Brain microvascular endothelial cell (primary cell): ENCODE results near the gene AARSD1.

Experiments
- DNase-seq: peaks from one replicate; pipeline ENCODE4 v3.0.0-alpha.2; 2020
- H3K27ac ChIP-seq: fragments of 250-450 bp; sonication (Bioruptor Pico); 2 replicates; pipeline ENCODE4 v1.5.1; 2020; ENCODE audit warnings: mild to moderate bottlenecking, moderate library complexity
- H3K27me3 ChIP-seq: fragments of 250-450 bp; sonication (Bioruptor Pico); replicated peaks from 2 replicates; pipeline ENCODE4 v1.5.1; 2020; ENCODE audit warnings: mild to moderate bottlenecking
- H3K36me3 ChIP-seq: fragments of 250-450 bp; sonication (Bioruptor Pico); replicated peaks from 2 replicates; pipeline ENCODE4 v1.5.1; 2020; ENCODE audit warnings: mild to moderate bottlenecking
- H3K4me3 ChIP-seq: 2 replicates; pipeline ENCODE4 v1.5.1; 2011; ENCODE audit warnings: low read depth, mild to moderate bottlenecking, control low read depth, low read length, moderate library complexity
- CTCF ChIP-seq: IDR thresholded peaks from 2 replicates; pipeline ENCODE4 v1.5.1; 2011; ENCODE audit warnings: low read depth, mild to moderate bottlenecking, moderate library complexity, low read length, control low read depth, inconsistent platforms; ENCODE audit errors: missing control alignments
- in situ Hi-C: cut with HindIII; loops from 2 replicates; pipeline ENCODE4 v1.10.0; 2017; ENCODE audit warnings: low sequenced_read_pairs, low pct_ligation_motif_present

The AARSD1 gene

GRCh38 chr17:42964161-42964932 is at the start of gene AARSD1:
TSS of gene AARSD1 (minus strand) at chr17:42964454. CDS start at chr17:42964440, 14 bp downstream.
- Histone ChIP-seq H3K36me3 (peaks cover 24% of the 10 kb centered on the region), H3K4me3 (peak within 1 kb of the TSS; percentile 91), H3K27ac (peak within 1 kb of the TSS; percentile 90), H3K27me3 (no peaks in the 10 kb centered on the region)
- peak; percentile 92 for DNase-seq
- in situ Hi-C loops = no loop called here
- no peak for TF ChIP-seq CTCF

GRCh38 chr17:43013296-43013695 is 49.0 kb upstream of the AARSD1 start:
- DNase-seq = no peak
- Histone ChIP-seq H3K27me3 (no peaks in the 10 kb centered on the region), H3K4me3 (no peak overlapping the region), H3K27ac (no peak overlapping the region), H3K36me3 (peaks cover 43% of the 10 kb centered on the region)
- no peak for TF ChIP-seq CTCF
- in situ Hi-C loops = no loop called here

GRCh38 chr17:43011728-43012472 is 47.6 kb upstream of the AARSD1 start:
- DNase-seq = no peak
- no peaks in the 10 kb centered on the region for H3K27me3 ChIP-seq
- no peak for TF ChIP-seq CTCF
- in situ Hi-C loops = no loop called here
- no peak overlapping the region for H3K27ac ChIP-seq
- peaks cover 36% of the 10 kb centered on the region for H3K36me3 ChIP-seq
- no peak overlapping the region for H3K4me3 ChIP-seq

- no peak for DNase-seq
- Histone ChIP-seq H3K27me3 (no peaks in the 10 kb centered on the region), H3K27ac (no peak overlapping the region), H3K36me3 (peaks cover 27% of the 10 kb centered on the region), H3K4me3 (no peak overlapping the region)
- no peak for TF ChIP-seq CTCF
- in situ Hi-C loops = no loop called here
These were observed 46.5 kb upstream of the AARSD1 start for GRCh38 chr17:43010667-43011308.

- Histone ChIP-seq H3K27me3 (no peaks in the 10 kb centered on the region), H3K36me3 (peaks cover 23% of the 10 kb centered on the region), H3K27ac (peak within 1 kb of the TSS; percentile 81), H3K4me3 (peak within 1 kb of the TSS; percentile 69)
- peak; percentile 83 for DNase-seq
- peak; percentile 44 for TF ChIP-seq CTCF
- in situ Hi-C loops = no loop called here
These were observed 42.6 kb upstream of the AARSD1 start, which contains the start of gene IFI35 for GRCh38 chr17:43006639-43007551. TSS of gene IFI35 (plus strand) at chr17:43006784. CDS start at chr17:43006948, 164 bp downstream.
